Right atrium auricular region (tissue), 2 donors: ENCODE data around the gene LZTS3. TPM values are rescaled to one million over a fixed set of nuclear protein-coding genes. Genes with fewer than 3 reads are reported as not detected.

Experiments used
- DNase-seq: peaks from one replicate; pipeline ENCODE4 v3.0.0-alpha.2; 2019; ENCODE audit warnings: low spot score
- H3K27ac ChIP-seq, 2 donors: fragments of 200-600 bp; sonication (generic); 1 replicate in 1 of 2; 2 replicates in 1 of 2; pipeline ENCODE4 v1.5.1; 2016 to 2019
- H3K27me3 ChIP-seq, 2 donors: fragments of 200-600 bp; sonication (generic); one replicate each; pipeline versions ENCODE4 v1.5.1 to v1.6.0; 2017 to 2019
- H3K36me3 ChIP-seq: fragments of 200-600 bp; sonication (generic); one replicate; pipeline ENCODE4 v1.5.1; 2016
- H3K4me1 ChIP-seq, 2 donors: fragments of 200-600 bp; sonication (generic); one replicate each; pipeline versions ENCODE4 v1.5.1 to v1.6.0; 2017 to 2019
- H3K4me3 ChIP-seq, 2 donors: fragments of 200-600 bp; sonication (generic); 1 replicate in 1 of 2; 2 replicates in 1 of 2; pipeline ENCODE4 v1.5.1; 2017 to 2019; ENCODE audit warnings: mild to moderate bottlenecking in 1 of 2, moderate library complexity in 1 of 2
- H3K9me3 ChIP-seq, 2 donors: fragments of 200-600 bp; sonication (generic); one replicate each; pipeline ENCODE4 v1.5.1; 2019
- CTCF ChIP-seq, 2 donors: fragments of 200-600 bp; sonication (generic); IDR thresholded peaks; one replicate each; pipeline ENCODE4 v1.5.1; 2019; ENCODE audit warnings: antibody characterized with exemption in 2 of 2
- total RNA-seq, 2 donors: library from RNA; depleted of rRNA; stranded (reverse); fragments of >200 nt; gene quantifications; one replicate each; pipeline ENCODE4 v1.1.0, GENCODE V29; 2016

Gene LZTS3
- total RNA-seq, 2 donors from 2014 or later: 18.9 to 25.9 TPM

GRCh38 chr20:3135507-3136070, 37.8 kb downstream of the LZTS3 start:
- no peaks in the 10 kb centered on the region for H3K27me3 ChIP-seq
- no peaks in the 10 kb centered on the region for H3K36me3 ChIP-seq
- no peaks in the 10 kb centered on the region for H3K9me3 ChIP-seq
- H3K4me1 ChIP-seq: no peaks in the 10 kb centered on the region
- no peak overlapping the region for H3K27ac ChIP-seq
- DNase-seq: no peak
- H3K4me3 ChIP-seq: no peak overlapping the region
- no peak for TF ChIP-seq CTCF (IDR thresholded peaks at IDR 0.05)

GRCh38 chr20:3134151-3134550, 39.2 kb downstream of the LZTS3 start:
- Histone ChIP-seq H3K27ac (no peak overlapping the region), H3K36me3 (no peaks in the 10 kb centered on the region), H3K9me3 (no peaks in the 10 kb centered on the region), H3K27me3 (no peaks in the 10 kb centered on the region), H3K4me3 (no peak overlapping the region), H3K4me1 (peaks cover 0 to 1% of the 10 kb centered on the region in 2 donors)
- DNase-seq: no peak
- no peak for TF ChIP-seq CTCF (IDR thresholded peaks at IDR 0.05)

DNA sequence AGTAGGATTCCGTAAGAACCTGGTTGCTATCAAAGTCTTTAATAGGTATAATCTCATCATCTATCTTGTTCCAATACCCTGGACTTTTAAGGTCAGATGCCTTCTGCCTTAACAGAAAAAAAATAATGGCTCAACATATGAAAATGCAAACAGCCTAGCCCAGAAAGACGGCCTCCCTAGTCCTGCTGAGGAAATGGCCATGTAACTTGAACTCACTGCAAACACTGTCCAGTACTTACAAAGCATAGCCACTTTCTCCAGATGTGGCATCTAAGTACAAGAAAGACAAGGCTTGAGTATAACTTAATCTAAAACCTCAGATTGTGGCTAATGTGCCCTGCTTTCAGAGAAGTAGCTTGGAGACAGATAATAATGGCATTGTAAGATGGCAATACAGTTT, 40.2 kb downstream of the LZTS3 start:
- Histone ChIP-seq H3K4me3 (no peak overlapping the region), H3K9me3 (no peaks in the 10 kb centered on the region), H3K4me1 (peaks cover 0 to 11% of the 10 kb centered on the region in 2 donors), H3K27ac (no peak overlapping the region), H3K36me3 (no peaks in the 10 kb centered on the region), H3K27me3 (no peaks in the 10 kb centered on the region)
- no peak for DNase-seq
- no peak for TF ChIP-seq CTCF (IDR thresholded peaks at IDR 0.05)

DNA sequence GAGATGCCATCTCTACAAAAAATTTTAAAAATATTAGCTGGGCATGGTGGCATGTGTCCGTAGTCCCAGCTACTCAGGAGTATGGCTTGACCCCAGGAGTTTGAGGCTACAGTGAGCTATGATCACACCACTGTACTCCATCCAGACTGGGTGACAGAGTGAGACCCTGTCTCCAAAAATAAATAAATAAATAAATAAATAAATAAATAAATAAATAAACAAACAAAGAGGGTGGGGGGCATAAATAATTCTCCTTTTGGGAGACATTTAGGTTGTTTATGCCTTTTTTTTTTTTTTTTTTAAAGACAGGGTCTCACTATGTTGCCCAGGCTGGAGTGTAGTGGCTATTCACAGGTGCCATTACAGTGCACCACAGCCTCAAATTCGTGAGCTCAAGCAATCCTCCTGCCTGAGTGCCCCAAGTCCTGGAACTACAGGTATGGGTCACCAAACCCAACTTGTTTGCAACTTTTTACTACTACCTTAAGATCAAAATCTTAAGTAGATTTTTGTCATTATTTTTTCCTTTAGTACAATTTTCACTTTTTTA, 43.2 kb downstream of the LZTS3 start:
- no peak for DNase-seq
- H3K27me3 ChIP-seq: no peaks in the 10 kb centered on the region

GRCh38 chr20:3129094-3129493, 44.3 kb downstream of the LZTS3 start:
- DNase-seq: no peak
- TF ChIP-seq CTCF (IDR thresholded peaks at IDR 0.05): no peak
- Histone ChIP-seq H3K36me3 (no peaks in the 10 kb centered on the region), H3K27ac (no peak overlapping the region), H3K4me1 (peaks cover 0 to 15% of the 10 kb centered on the region in 2 donors), H3K27me3 (no peaks in the 10 kb centered on the region), H3K9me3 (no peaks in the 10 kb centered on the region), H3K4me3 (no peak overlapping the region)

More for the DNA sequence above, 43.2 kb downstream of the LZTS3 start:
- no peaks in the 10 kb centered on the region for H3K9me3 ChIP-seq
- H3K36me3 ChIP-seq: no peaks in the 10 kb centered on the region
- peaks cover 0 to 15% of the 10 kb centered on the region in 2 donors for H3K4me1 ChIP-seq
- H3K27ac ChIP-seq: no peak overlapping the region
- no peak for TF ChIP-seq CTCF (IDR thresholded peaks at IDR 0.05)
- no peak overlapping the region for H3K4me3 ChIP-seq
